IMR-90 (cell line): ENCODE results near the gene MSI2. TPM values are rescaled to one million over a fixed set of nuclear protein-coding genes. Genes with fewer than 3 reads are reported as not detected.
A peak's percentile ranks its signal among the peaks of the same experiment; 100 is the strongest.

Source experiments
- ATAC-seq: fragments of 200-7000 bp; cut with Tn5 transposase; 2 replicates; pipeline ENCODE4 v1.9.1; 2020; ENCODE audit warnings: low read depth, mild to moderate bottlenecking, moderate library complexity
- BruUV-seq: library from RNA; stranded (reverse); fragments of 400-500 nt; replicated peaks from 2 replicates; lab custom pipeline; 2021; lab: Mats Ljungman, UMichigan
- CTCF ChIA-PET: fragments of 300-600 bp; formaldehyde crosslinking; extraction: SDS; loops from one replicate; lab custom pipeline; 2021; ENCODE audit warnings: antibody characterized with exemption; lab: Yijun Ruan, JAX
- POLR2A ChIA-PET: fragments of 300-600 bp; sonication (Branson Sonifier 250); formaldehyde crosslinking; loops from one replicate; lab custom pipeline; 2022; ENCODE audit warnings: antibody characterized with exemption; ENCODE audit not compliant: unreplicated experiment; lab: Charles Lee
- DNase-seq: peaks from one replicate; pipeline ENCODE4 v3.0.0; 2013
- H2AFZ ChIP-seq: replicated peaks from 2 replicates; pipeline ENCODE3; 2013; ENCODE audit warnings: low read length, mild to moderate bottlenecking; ENCODE audit not compliant: poor library complexity
- H2AK5ac ChIP-seq: 2 replicates; pipeline ENCODE4 v1.6.1; 2013; ENCODE audit warnings: low read depth, low read length, inconsistent platforms
- H2AK9ac ChIP-seq: replicated peaks from 2 replicates; pipeline ENCODE3; 2013; ENCODE audit warnings: mild to moderate bottlenecking, low read depth, low read length, moderate library complexity; ENCODE audit not compliant: poor library complexity
- H2BK120ac ChIP-seq: 2 replicates; pipeline ENCODE4 v1.6.1; 2013; ENCODE audit warnings: low read depth, low read length, inconsistent platforms
- H2BK15ac ChIP-seq: 3 replicates; pipeline ENCODE4 v1.6.1; 2013; ENCODE audit warnings: low read depth, low read length, inconsistent platforms
- H2BK20ac ChIP-seq: 2 replicates; pipeline ENCODE4 v1.6.1; 2013; ENCODE audit warnings: low read depth, mild to moderate bottlenecking, inconsistent platforms, low read length, moderate library complexity
- H2BK5ac ChIP-seq: 2 replicates; pipeline ENCODE4 v1.6.1; 2013; ENCODE audit warnings: mild to moderate bottlenecking, low read depth, low read length, inconsistent platforms; ENCODE audit not compliant: poor library complexity, severe bottlenecking
- H3K14ac ChIP-seq: replicated peaks from 2 replicates; pipeline ENCODE4 v1.6.1; 2013; ENCODE audit warnings: low read depth, low read length, inconsistent platforms
- H3K18ac ChIP-seq: 2 replicates; pipeline ENCODE4 v1.6.1; 2013; ENCODE audit warnings: low read depth, low read length, control low read depth
- H3K23ac ChIP-seq: 2 replicates; pipeline ENCODE4 v1.6.1; 2013; ENCODE audit warnings: low read depth, low read length, inconsistent platforms
- H3K27ac ChIP-seq: 2 replicates; pipeline ENCODE4 v1.5.1; 2013; ENCODE audit warnings: mild to moderate bottlenecking, control low read depth, low read length; ENCODE audit not compliant: insufficient read depth
- H3K27me3 ChIP-seq: 2 replicates; pipeline ENCODE4 v1.6.1; 2013; ENCODE audit warnings: low read length; ENCODE audit not compliant: control insufficient read depth, insufficient read depth
- H3K36me3 ChIP-seq: 2 replicates; pipeline ENCODE4 v1.6.1; 2013; ENCODE audit warnings: low read length, mixed read lengths; ENCODE audit not compliant: control insufficient read depth, insufficient read depth
- H3K4ac ChIP-seq: 2 replicates; pipeline ENCODE4 v1.6.1; 2013; ENCODE audit warnings: low read depth, low read length, inconsistent platforms
- H3K4me1 ChIP-seq: 2 replicates; pipeline ENCODE4 v1.6.1; 2013; ENCODE audit warnings: low read length, mixed read lengths; ENCODE audit not compliant: control insufficient read depth, insufficient read depth
- H3K4me2 ChIP-seq: 2 replicates; pipeline ENCODE4 v1.6.1; 2013; ENCODE audit warnings: low read depth, mild to moderate bottlenecking, control low read depth, low read length, moderate library complexity
- H3K4me3 ChIP-seq: 2 replicates; pipeline ENCODE4 v1.5.1; 2013; ENCODE audit warnings: low read depth, mild to moderate bottlenecking, control low read depth, low read length, moderate library complexity; ENCODE audit not compliant: insufficient read depth
- H3K56ac ChIP-seq: 2 replicates; pipeline ENCODE4 v1.6.1; 2013; ENCODE audit warnings: low read length, inconsistent platforms; ENCODE audit not compliant: insufficient read depth; ENCODE audit errors: extremely low read depth
- H3K79me1 ChIP-seq, 2 experiments: 2 replicates each; pipeline ENCODE4 v1.6.1; 2013; ENCODE audit warnings: low read length in 2 of 2, inconsistent platforms in 1 of 2, low read depth in 1 of 2
- H3K9ac ChIP-seq: 2 replicates; pipeline ENCODE4 v1.6.1; 2013; ENCODE audit warnings: low read depth, low read length, control low read depth
- H3K9me1 ChIP-seq: 2 replicates; pipeline ENCODE4 v1.6.1; 2013; ENCODE audit warnings: low read length, inconsistent platforms; ENCODE audit not compliant: insufficient read depth
- H3K9me3 ChIP-seq: 2 replicates; pipeline ENCODE4 v1.6.1; 2013; ENCODE audit warnings: low read length; ENCODE audit not compliant: control insufficient read depth, insufficient read depth
- H4K20me1 ChIP-seq: 2 replicates; pipeline ENCODE4 v1.6.1; 2013; ENCODE audit warnings: low read length, inconsistent platforms; ENCODE audit not compliant: insufficient read depth
- H4K5ac ChIP-seq: 2 replicates; pipeline ENCODE4 v1.6.1; 2013; ENCODE audit warnings: mild to moderate bottlenecking, low read depth, low read length, control low read depth
- H4K8ac ChIP-seq, 2 experiments: 2 replicates each; pipeline ENCODE4 v1.6.1; 2013; ENCODE audit warnings: low read depth in 2 of 2, low read length in 2 of 2, control low read depth in 1 of 2, inconsistent platforms in 1 of 2
- H4K91ac ChIP-seq: 2 replicates; pipeline ENCODE4 v1.6.1; 2013; ENCODE audit warnings: low read depth, low read length, inconsistent platforms; ENCODE audit not compliant: insufficient read depth
- MAFK ChIP-seq: IDR thresholded peaks from 2 replicates; pipeline ENCODE4 v1.6.1; 2012; ENCODE audit warnings: low read depth, low read length, improper control_type of control experiment
- MXI1 ChIP-seq: IDR thresholded peaks from 2 replicates; pipeline ENCODE4 v1.6.1; 2012; ENCODE audit warnings: low read depth, mild to moderate bottlenecking, low read length, moderate library complexity, borderline replicate concordance
- RAD21 ChIP-seq: IDR thresholded peaks from 2 replicates; pipeline ENCODE4 v1.6.1; 2012; ENCODE audit warnings: low read length, improper control_type of control experiment
- WGBS, 2 experiments: methylation state at CpG; one replicate each; pipeline versions ENCODE4 v1.1.5 to v1.1.7; 2013; ENCODE audit warnings: missing lambda C conversion rate in 2 of 2; ENCODE audit not compliant: insufficient read length in 1 of 2; ENCODE audit errors: extremely low coverage in 2 of 2; 5-methylcytosine and 5-hydroxymethylcytosine counted together
- dilution Hi-C: fragments of 300-500 bp; cut with HindIII; formaldehyde crosslinking; loops from one replicate; pipeline ENCODE4 v1.14.3; 2018; ENCODE audit warnings: low sequenced_read_pairs; ENCODE audit not compliant: unreplicated experiment
- in situ Hi-C: fragments of 300-500 bp; cut with MboI; formaldehyde crosslinking; loops from 3 replicates; pipeline ENCODE4 v1.14.3; 2019; ENCODE audit warnings: low sequenced_read_pairs, inconsistent platforms, mixed read lengths
- intact Hi-C: fragments of 100-400 bp; cut with micrococcal nuclease; formaldehyde crosslinking; loops from 2 replicates; pipeline ENCODE4 v1.10.0; 2022
- polyA plus RNA-seq, 3 experiments: library from polyadenylated mRNA; depleted of rRNA; stranded (reverse); fragments of >200 nt; gene quantifications; 2 replicates each; pipeline ENCODE4 v1.2.3, GENCODE V29; 2012; ENCODE audit warnings: low replicate concordance in 1 of 3
- total RNA-seq: library from RNA; depleted of rRNA; stranded (reverse); fragments of >200 nt; gene quantifications from 2 replicates; pipeline ENCODE4 v1.2.3, GENCODE V29; 2012
- TF ChIP-seq, protein P1 (sequence below): conservative IDR thresholded peaks from 2 replicates; pipeline ENCODE4 v1.5.1; 2012; ENCODE audit warnings: mild to moderate bottlenecking, low read depth, low read length, improper control_type of control experiment

Gene MSI2
- total and polyA plus RNA-seq, 2 of the 4 experiments (the other 2 are of a cell fraction), result 13.0 to 16.0 TPM

DNA sequence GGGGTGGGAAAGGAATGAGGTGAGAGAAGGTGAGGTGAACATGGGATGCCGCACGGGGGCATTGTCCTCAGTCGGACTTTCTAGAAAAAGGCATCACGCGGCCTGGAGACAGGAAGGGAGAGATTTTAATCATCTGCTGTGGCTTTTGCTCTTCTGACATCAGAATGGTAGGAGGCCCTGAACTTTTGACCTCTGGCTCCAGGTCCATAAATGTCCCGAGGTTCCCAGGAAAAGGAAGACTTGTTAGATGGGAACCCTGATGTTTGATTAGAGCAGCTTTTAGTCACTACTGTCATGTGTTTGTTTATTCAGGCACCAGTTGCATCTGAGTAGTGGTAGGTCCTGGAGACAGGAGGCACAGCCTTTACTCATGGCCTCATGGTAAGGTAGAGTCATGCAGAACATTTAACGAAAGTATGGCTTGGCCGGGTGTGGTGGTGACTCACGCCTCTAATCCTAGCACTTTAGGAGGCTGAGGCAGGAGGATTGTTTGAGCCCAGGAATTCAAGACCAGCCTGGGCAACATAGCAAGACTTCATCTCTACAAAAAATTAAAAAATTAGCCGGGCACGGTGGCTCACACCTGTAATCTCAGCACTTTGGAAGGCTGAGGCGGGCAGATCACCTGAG is 203.1 kb downstream of the MSI2 start:
- no peak overlapping the region for H3K4ac ChIP-seq
- ATAC-seq (no peak; the same call in 1 of the 2 replicates), DNase-seq (peak; percentile 82)
- no peak overlapping the region for H3K27ac ChIP-seq
- peaks cover 22% of the 10 kb centered on the region for H3K4me1 ChIP-seq
- no peak overlapping the region for H4K91ac ChIP-seq
- in situ Hi-C loops (no loop called here), dilution Hi-C loops (no loop called here), intact Hi-C loops (no loop called here)
- H2BK20ac ChIP-seq, result no peak overlapping the region
- H2AK9ac ChIP-seq, result no peak overlapping the region
- no peak overlapping the region for H3K14ac ChIP-seq
- CTCF ChIA-PET, result no interaction called here
- H3K4me3 ChIP-seq, result no peak overlapping the region
- H4K8ac ChIP-seq, result no peak overlapping the region
- no peak overlapping the region for H2BK120ac ChIP-seq
- peaks cover 23% of the 10 kb centered on the region for H3K9me1 ChIP-seq
- H2AK5ac ChIP-seq, result peak overlapping the region; percentile 49; the same call in 1 of the 2 replicates
- H3K56ac ChIP-seq, result no peak overlapping the region
- H3K79me1 ChIP-seq, result peaks cover 9 to 23% of the 10 kb centered on the region in 2 experiments; a peak in 2 of 4 replicates
- no peaks in the 10 kb centered on the region for H3K36me3 ChIP-seq
- TF ChIP-seq, protein P1, sequence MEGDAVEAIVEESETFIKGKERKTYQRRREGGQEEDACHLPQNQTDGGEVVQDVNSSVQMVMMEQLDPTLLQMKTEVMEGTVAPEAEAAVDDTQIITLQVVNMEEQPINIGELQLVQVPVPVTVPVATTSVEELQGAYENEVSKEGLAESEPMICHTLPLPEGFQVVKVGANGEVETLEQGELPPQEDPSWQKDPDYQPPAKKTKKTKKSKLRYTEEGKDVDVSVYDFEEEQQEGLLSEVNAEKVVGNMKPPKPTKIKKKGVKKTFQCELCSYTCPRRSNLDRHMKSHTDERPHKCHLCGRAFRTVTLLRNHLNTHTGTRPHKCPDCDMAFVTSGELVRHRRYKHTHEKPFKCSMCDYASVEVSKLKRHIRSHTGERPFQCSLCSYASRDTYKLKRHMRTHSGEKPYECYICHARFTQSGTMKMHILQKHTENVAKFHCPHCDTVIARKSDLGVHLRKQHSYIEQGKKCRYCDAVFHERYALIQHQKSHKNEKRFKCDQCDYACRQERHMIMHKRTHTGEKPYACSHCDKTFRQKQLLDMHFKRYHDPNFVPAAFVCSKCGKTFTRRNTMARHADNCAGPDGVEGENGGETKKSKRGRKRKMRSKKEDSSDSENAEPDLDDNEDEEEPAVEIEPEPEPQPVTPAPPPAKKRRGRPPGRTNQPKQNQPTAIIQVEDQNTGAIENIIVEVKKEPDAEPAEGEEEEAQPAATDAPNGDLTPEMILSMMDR, result no peak
- TF ChIP-seq MAFK, result no peak
- no peak for TF ChIP-seq RAD21
- TF ChIP-seq MXI1, result no peak
- 89% methylated on average over 5 of the region's 12 CpGs; no CpG with 5 or more reads in 1 of the 2 experiments for WGBS, 2 experiments
- H3K9ac ChIP-seq, result no peak overlapping the region
- H2AFZ ChIP-seq, result no peak overlapping the region
- BruUV-seq, result no TSS peak
- no peaks in the 10 kb centered on the region for H4K20me1 ChIP-seq
- no peaks in the 10 kb centered on the region for H3K9me3 ChIP-seq
- H3K4me2 ChIP-seq, result no peak overlapping the region
- H3K18ac ChIP-seq, result no peak overlapping the region
- H2BK15ac ChIP-seq, result no peak overlapping the region; the same call in 2 of the 3 replicates
- no peak overlapping the region for H2BK5ac ChIP-seq
- no peak overlapping the region for H3K23ac ChIP-seq
- H4K5ac ChIP-seq, result no peak overlapping the region
- POLR2A ChIA-PET, result no interaction called here
- H3K27me3 ChIP-seq, result no peaks in the 10 kb centered on the region
